GM19328 (cell line): ENCODE results near the gene DIS3L2.

ENCODE experiments used
- ATAC-seq: cut with Tn5 transposase; IDR thresholded peaks from one replicate; pipeline ENCODE4 v1.9.1; 2021; ENCODE audit warnings: mild to moderate bottlenecking, moderate library complexity; ENCODE audit not compliant: unreplicated experiment

The DIS3L2 gene

GRCh38 chr2:232260075-232260474 lies 298.6 kb downstream of the DIS3L2 start:
- ATAC-seq = no peak

GRCh38 chr2:232261776-232262175 lies 300.3 kb downstream of the DIS3L2 start:
- no peak for ATAC-seq

GRCh38 chr2:232263295-232263694 lies 301.8 kb downstream of the DIS3L2 start:
- no peak for ATAC-seq

- ATAC-seq = no peak
Measured at GRCh38 chr2:232264081-232264480, 302.6 kb downstream of the DIS3L2 start.

- no peak for ATAC-seq
Measured at GRCh38 chr2:232265329-232265728, 303.8 kb downstream of the DIS3L2 start.

- no peak for ATAC-seq
Measured at GRCh38 chr2:232268636-232269165, 307.2 kb downstream of the DIS3L2 start.

- no peak for ATAC-seq
Measured at GRCh38 chr2:232269867-232270266, 308.4 kb downstream of the DIS3L2 start.

- ATAC-seq = no peak
Measured at GRCh38 chr2:232273903-232274643, 312.6 kb downstream of the DIS3L2 start.

GRCh38 chr2:232275670-232276069 lies 314.2 kb downstream of the DIS3L2 start:
- ATAC-seq = no peak

GRCh38 chr2:232276084-232276732 lies 314.7 kb downstream of the DIS3L2 start:
- ATAC-seq = no peak

- ATAC-seq = no peak
Measured at GRCh38 chr2:232276733-232277313, 315.3 kb downstream of the DIS3L2 start.

- no peak for ATAC-seq
Measured at GRCh38 chr2:232278534-232278933, 317.0 kb downstream of the DIS3L2 start.

GRCh38 chr2:232280341-232280740 lies 318.8 kb downstream of the DIS3L2 start:
- no peak for ATAC-seq

GRCh38 chr2:232281858-232282507 lies 320.5 kb downstream of the DIS3L2 start:
- no peak for ATAC-seq

GRCh38 chr2:232282508-232283055 lies 321.1 kb downstream of the DIS3L2 start:
- ATAC-seq = no peak

- ATAC-seq = no peak
Measured at GRCh38 chr2:232286001-232286868, 324.7 kb downstream of the DIS3L2 start.

- no peak for ATAC-seq
Measured at GRCh38 chr2:232287316-232287715, 325.8 kb downstream of the DIS3L2 start.

- no peak for ATAC-seq
Measured at GRCh38 chr2:232288489-232289030, 327.0 kb downstream of the DIS3L2 start.

GRCh38 chr2:232290668-232291067 lies 329.2 kb downstream of the DIS3L2 start:
- ATAC-seq = no peak

- ATAC-seq = no peak
Measured at GRCh38 chr2:232291343-232291742, 329.8 kb downstream of the DIS3L2 start.
